HL-60 (cell line): ENCODE measurements around the gene NLK.
"Not testable (repeated sequence)": the region's sequence is repeated elsewhere in the genome, so short reads cannot be mapped to it uniquely, and the experiment has no call there.

ENCODE experiments used
- DNase-seq, 2 experiments: peaks; one replicate each; pipeline ENCODE4 v3.0.0-alpha.2; 2010 to 2020; ENCODE audit warnings: low read depth in 1 of 2, low spot score in 1 of 2
- H3K27ac ChIP-seq: fragments of 250-450 bp; sonication (Bioruptor Pico); replicated peaks from 2 replicates; pipeline ENCODE4 v1.5.1; 2020; ENCODE audit warnings: mild to moderate bottlenecking, moderate library complexity
- H3K27me3 ChIP-seq: fragments of 250-450 bp; sonication (Bioruptor Pico); 2 replicates; pipeline ENCODE4 v1.5.1; 2021; ENCODE audit warnings: mild to moderate bottlenecking, moderate library complexity; ENCODE audit not compliant: insufficient read depth, poor library complexity, severe bottlenecking
- H3K4me3 ChIP-seq: replicated peaks from 2 replicates; pipeline ENCODE4 v1.5.1; 2011; ENCODE audit warnings: mild to moderate bottlenecking, control low read depth, low read length; ENCODE audit not compliant: insufficient read depth
- CTCF ChIP-seq: IDR thresholded peaks from one replicate; pipeline ENCODE4 v1.5.1; 2011; ENCODE audit warnings: low read length, control low read depth, inconsistent platforms; ENCODE audit not compliant: insufficient read depth
- GABPA ChIP-seq: IDR thresholded peaks from 2 replicates; pipeline ENCODE4 v1.6.1; 2012; ENCODE audit warnings: low read depth
- POLR2AphosphoS5 ChIP-seq: IDR thresholded peaks from 2 replicates; pipeline ENCODE4 v1.6.1; 2012; ENCODE audit warnings: low read depth
- REST ChIP-seq: IDR thresholded peaks from 2 replicates; pipeline ENCODE4 v1.6.1; 2012; ENCODE audit warnings: low read depth; ENCODE audit not compliant: insufficient replicate concordance
- SPI1 ChIP-seq: IDR thresholded peaks from 2 replicates; pipeline ENCODE4 v1.6.1; 2012; ENCODE audit warnings: low read depth, mild to moderate bottlenecking, borderline replicate concordance

NLK gene

GRCh38 chr17:28147017-28147416 lies 104.5 kb downstream of the NLK start:
- no peak for DNase-seq

GRCh38 chr17:28151001-28151400 lies 108.5 kb downstream of the NLK start:
- H3K4me3 ChIP-seq = no peak overlapping the region
- DNase-seq = no peak
- no peaks in the 10 kb centered on the region for H3K27me3 ChIP-seq
- no peak for TF ChIP-seq REST
- no peak for TF ChIP-seq GABPA
- TF ChIP-seq SPI1 = no peak
- no peak for TF ChIP-seq CTCF
- TF ChIP-seq POLR2AphosphoS5 = no peak
- no peak overlapping the region for H3K27ac ChIP-seq

More at GRCh38 chr17:28147017-28147416, 104.5 kb downstream of the NLK start:
- TF ChIP-seq SPI1 = no peak
- TF ChIP-seq POLR2AphosphoS5 = no peak
- no peak for TF ChIP-seq CTCF
- TF ChIP-seq REST = no peak
- no peak for TF ChIP-seq GABPA
- Histone ChIP-seq H3K4me3 (no peak overlapping the region), H3K27ac (no peak overlapping the region), H3K27me3 (no peaks in the 10 kb centered on the region)

- no peaks in the 10 kb centered on the region for H3K27me3 ChIP-seq
- H3K27ac ChIP-seq = no peak overlapping the region
- DNase-seq = no peak
- TF ChIP-seq SPI1 (no peak), GABPA (no peak), POLR2AphosphoS5 (no peak), CTCF (no peak), REST (no peak)
- H3K4me3 ChIP-seq = no peak overlapping the region
Observed at GRCh38 chr17:28154214-28154613, 111.7 kb downstream of the NLK start.

GRCh38 chr17:28155405-28155804 lies 112.9 kb downstream of the NLK start:
- H3K4me3 ChIP-seq, H3K27me3 ChIP-seq, DNase-seq, H3K27ac ChIP-seq: not testable (repeated sequence)
